H1 (cell line): Measurements from ENCODE around the gene SEC14L5. TPM values are rescaled to one million over a fixed set of nuclear protein-coding genes. Genes with fewer than 3 reads are reported as not detected.

Experiments used
- EP300 ChIP-seq, 2 experiments: IDR thresholded peaks; 1 replicate in 1 of 2; 2 replicates in 1 of 2; pipeline ENCODE4 v1.6.1; 2011 to 2012; ENCODE audit warnings: low read depth in 2 of 2, low read length in 2 of 2, mild to moderate bottlenecking in 2 of 2, borderline replicate concordance in 1 of 2, inconsistent platforms in 1 of 2, moderate library complexity in 1 of 2
- EZH2 ChIP-seq: fragments of 200-600 bp; sonication (generic); IDR thresholded peaks from 2 replicates; pipeline ENCODE4 v1.7.1; 2012; ENCODE audit warnings: low read depth, mild to moderate bottlenecking, moderate library complexity, low read length, inconsistent platforms; ENCODE audit not compliant: severe bottlenecking
- JUN ChIP-seq: IDR thresholded peaks from 2 replicates; pipeline ENCODE4 v1.6.1; 2011; ENCODE audit warnings: low read depth, mild to moderate bottlenecking, improper control_type of control experiment, low read length
- KDM1A ChIP-seq: fragments of 200-600, 300-600 bp; sonication (generic); IDR thresholded peaks from 2 replicates; pipeline ENCODE4 v1.7.1; 2016; ENCODE audit warnings: mild to moderate bottlenecking, low read length, borderline replicate concordance
- SAP30 ChIP-seq: fragments of 300-600 bp; sonication (generic); IDR thresholded peaks from 2 replicates; pipeline ENCODE4 v1.7.1; 2012; ENCODE audit warnings: low read length, moderate library complexity, mild to moderate bottlenecking, inconsistent platforms; ENCODE audit not compliant: insufficient read depth, insufficient replicate concordance
- polyA plus RNA-seq, 7 experiments: library from polyadenylated mRNA; depleted of rRNA in 3 of 7; stranded (reverse) in 5 of 7; unstranded in 2 of 7; fragments of >200 nt in 5 of 7; fragments of 200-250 nt in 2 of 7; gene quantifications; 1 replicate in 5 of 7; 2 replicates in 1 of 7; 4 replicates in 1 of 7; pipeline versions ENCODE4 v1.2.1 to v1.2.3, GENCODE V29; 2011 to 2013; ENCODE audit warnings: missing spikeins in 2 of 7, mixed read lengths in 2 of 7
- total RNA-seq: library from RNA; stranded (reverse); fragmentation: NEBNext Ultra II Directional; extraction: Animal tissue kit (Norgen Biotek cat#: 25700); gene quantifications from 2 replicates; pipeline ENCODE4 v1.2.1, GENCODE V29; 2021
- TF ChIP-seq, protein P1 (sequence below): IDR thresholded peaks from 2 replicates; pipeline ENCODE4 v1.6.1; 2011; ENCODE audit warnings: low read length, improper control_type of control experiment

SEC14L5 gene
- total and polyA plus RNA-seq, 2 of the 8 experiments (the other 6 are each of a cell fraction or from before 2014, with no cell fraction given) = 1.9 to 3.0 TPM

GRCh38 chr16:5008311-5008731 lies 50.2 kb downstream of the SEC14L5 start (continued):
- no peak for TF ChIP-seq KDM1A
- no peak for TF ChIP-seq EZH2
- no peak for TF ChIP-seq SAP30
- no peak for TF ChIP-seq EP300 (IDR thresholded peaks at IDR 0.05; ENCODE audit: borderline replicate concordance in 1 of 2, low read depth in 2 of 2, low read length in 2 of 2)
- no peak for TF ChIP-seq JUN
- TF ChIP-seq, protein P1, sequence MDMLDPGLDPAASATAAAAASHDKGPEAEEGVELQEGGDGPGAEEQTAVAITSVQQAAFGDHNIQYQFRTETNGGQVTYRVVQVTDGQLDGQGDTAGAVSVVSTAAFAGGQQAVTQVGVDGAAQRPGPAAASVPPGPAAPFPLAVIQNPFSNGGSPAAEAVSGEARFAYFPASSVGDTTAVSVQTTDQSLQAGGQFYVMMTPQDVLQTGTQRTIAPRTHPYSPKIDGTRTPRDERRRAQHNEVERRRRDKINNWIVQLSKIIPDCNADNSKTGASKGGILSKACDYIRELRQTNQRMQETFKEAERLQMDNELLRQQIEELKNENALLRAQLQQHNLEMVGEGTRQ = no peak
